T47D (cell line): Measurements from ENCODE around the gene GPAM.
"Not testable (repeated sequence)": the region's sequence is repeated elsewhere in the genome, so short reads cannot be mapped to it uniquely, and the experiment has no call there.

Experiments used
- DNase-seq, 2 experiments: peaks; one replicate each; pipeline versions ENCODE4 v3.0.0 to v3.0.0-alpha.2; 2011 to 2012; ENCODE audit warnings: low read depth in 1 of 2, low spot score in 1 of 2
- JUND ChIP-seq: IDR thresholded peaks from 2 replicates; pipeline ENCODE4 v1.6.1; 2012; ENCODE audit warnings: low read depth
- in situ Hi-C: cut with HindIII; loops from 2 replicates; pipeline ENCODE4 v1.10.0; 2016; ENCODE audit warnings: low sequenced_read_pairs, low pct_unique_long_range_greater_than_20kb

The GPAM gene

GRCh38 chr10:112132435-112132834 lies 51.1 kb downstream of the GPAM start:
- in situ Hi-C loops = no loop called here
- no peak for TF ChIP-seq JUND
- DNase-seq = no peak

DNA sequence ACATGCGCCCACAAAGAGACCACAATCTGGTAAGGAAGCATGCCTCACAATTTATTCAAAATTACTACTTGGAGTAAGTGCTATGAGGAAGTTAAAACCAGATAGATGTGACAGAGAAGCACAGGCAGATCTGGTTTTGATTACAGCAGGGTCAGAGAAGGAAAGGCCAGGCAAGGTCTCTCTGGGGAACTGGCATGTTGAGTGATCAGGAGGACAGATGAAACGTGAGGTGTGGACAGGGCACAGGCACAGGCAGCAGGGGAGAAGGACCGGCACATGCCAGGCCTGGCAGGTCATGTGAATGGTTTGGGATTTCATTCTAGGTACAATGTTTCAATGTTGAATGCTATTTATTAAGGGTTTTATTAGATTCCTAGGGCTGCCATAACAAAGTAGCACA lies 51.6 kb downstream of the GPAM start:
- no peak for TF ChIP-seq JUND
- in situ Hi-C loops = no loop called here
- no peak for DNase-seq

DNA sequence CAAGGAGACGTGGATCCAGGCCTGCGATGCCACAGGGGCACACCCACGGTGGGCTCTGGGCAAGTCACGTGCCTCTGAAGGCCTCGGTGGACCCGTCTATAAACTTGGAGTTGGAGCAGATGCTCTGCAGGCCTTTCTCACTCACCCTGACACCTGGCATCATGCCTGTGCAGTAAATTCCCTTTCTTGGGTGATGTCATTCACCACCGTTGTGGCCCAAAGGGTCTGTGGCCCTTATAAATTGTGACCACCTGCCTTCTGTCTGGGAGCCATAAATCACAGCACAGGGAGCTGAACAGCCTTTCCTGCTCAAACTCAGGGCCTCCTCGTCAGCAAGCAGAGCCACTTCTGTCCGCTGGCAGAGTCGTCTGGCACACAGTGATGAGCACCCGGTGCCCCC lies 52.2 kb downstream of the GPAM start:
- TF ChIP-seq JUND = no peak
- DNase-seq = no peak
- in situ Hi-C loops = no loop called here

GRCh38 chr10:112126901-112127300 lies 56.7 kb downstream of the GPAM start:
- in situ Hi-C loops = no loop called here
- no peak for TF ChIP-seq JUND
- DNase-seq = no peak

GRCh38 chr10:112126172-112126571 lies 57.4 kb downstream of the GPAM start:
- in situ Hi-C loops = no loop called here

DNA sequence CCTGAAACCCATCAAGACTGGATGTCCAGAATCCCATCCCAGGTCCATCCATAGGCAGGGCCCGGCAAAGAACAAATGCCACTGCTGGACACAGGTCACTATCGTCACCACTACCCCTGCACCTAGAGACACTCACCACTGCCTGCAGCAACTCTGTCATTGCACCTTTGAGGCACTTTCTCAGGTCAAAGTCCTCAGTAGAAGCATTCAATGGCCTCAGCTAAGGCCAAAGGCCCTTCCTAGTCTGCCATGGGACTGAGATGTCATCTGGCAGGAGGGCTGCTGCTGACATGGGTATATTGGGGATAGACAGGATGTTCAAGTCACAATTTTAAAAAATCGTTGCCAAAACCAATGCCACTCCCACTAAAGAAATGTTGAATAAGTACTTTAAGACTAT lies 58.7 kb downstream of the GPAM start:
- in situ Hi-C loops = no loop called here
- TF ChIP-seq JUND = no peak
- DNase-seq = no peak

More at GRCh38 chr10:112126172-112126571, 57.4 kb downstream of the GPAM start:
- DNase-seq = no peak
- TF ChIP-seq JUND = no peak

GRCh38 chr10:112122827-112123226 lies 60.7 kb downstream of the GPAM start:
- no peak for DNase-seq
- in situ Hi-C loops = no loop called here
- no peak for TF ChIP-seq JUND

DNA sequence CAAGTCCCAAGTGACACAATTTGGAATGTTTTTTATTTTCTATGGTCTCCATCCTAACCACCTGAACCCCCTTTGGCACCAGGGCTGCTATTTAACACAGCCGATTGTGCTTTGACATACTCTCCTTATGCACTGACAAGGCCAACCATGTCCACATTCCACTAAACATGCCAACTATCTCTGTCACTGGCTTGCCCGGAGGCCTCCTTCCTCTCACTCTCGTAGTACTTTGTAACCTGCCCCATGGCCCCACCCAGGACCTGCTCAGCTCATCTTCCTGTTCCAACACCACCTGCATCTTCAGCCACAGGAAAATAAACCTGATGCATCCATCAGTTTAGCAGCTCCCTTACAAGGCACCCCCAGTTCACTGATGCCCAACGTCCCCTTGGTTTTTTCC lies 63.1 kb downstream of the GPAM start:
- in situ Hi-C loops = no loop called here
- DNase-seq = no peak
- TF ChIP-seq JUND = no peak

GRCh38 chr10:112115781-112116385 lies 67.7 kb downstream of the GPAM start:
- in situ Hi-C loops = no loop called here
- DNase-seq = peak; percentile 42 to 44
- TF ChIP-seq JUND = no peak

- DNase-seq, in situ Hi-C loops: not testable (repeated sequence)
Observed at GRCh38 chr10:112109779-112110178, 73.8 kb downstream of the GPAM start.
